Endothelial cell (in vitro differentiated cells): ENCODE data around the gene ATRNL1. TPM values are rescaled to one million over a fixed set of nuclear protein-coding genes. Genes with fewer than 3 reads are reported as not detected.
"Not testable (repeated sequence)": the region's sequence is repeated elsewhere in the genome, so short reads cannot be mapped to it uniquely, and the experiment has no call there.

Experiments used
- DNase-seq: peaks from one replicate; pipeline ENCODE4 v3.0.0; 2021; ENCODE audit warnings: low spot score
- H3K27ac Mint-ChIP-seq: one replicate; pipeline ENCODE4 v1.8.0; 2021; ENCODE audit warnings: mixed read lengths, inconsistent platforms; ENCODE audit not compliant: unreplicated experiment
- H3K27me3 Mint-ChIP-seq: one replicate; pipeline ENCODE4 v1.8.0; 2021; ENCODE audit warnings: mild to moderate bottlenecking, moderate library complexity, mixed read lengths, inconsistent platforms; ENCODE audit not compliant: unreplicated experiment
- H3K36me3 Mint-ChIP-seq: one replicate; pipeline ENCODE4 v1.8.0; 2021; ENCODE audit warnings: mild to moderate bottlenecking, low read depth, mixed read lengths, inconsistent platforms; ENCODE audit not compliant: unreplicated experiment
- H3K4me1 Mint-ChIP-seq: one replicate; pipeline ENCODE4 v1.8.0; 2021; ENCODE audit warnings: mild to moderate bottlenecking, mixed read lengths, inconsistent platforms; ENCODE audit not compliant: unreplicated experiment
- H3K4me3 Mint-ChIP-seq: one replicate; pipeline ENCODE4 v1.8.0; 2021; ENCODE audit warnings: mild to moderate bottlenecking, mixed read lengths, inconsistent platforms; ENCODE audit not compliant: unreplicated experiment
- H3K9me3 Mint-ChIP-seq: one replicate; pipeline ENCODE4 v1.8.0; 2021; ENCODE audit warnings: mixed read lengths, inconsistent platforms; ENCODE audit not compliant: unreplicated experiment
- total RNA-seq: library from RNA; stranded (reverse); fragmentation: NEBNext Ultra II Directional; extraction: Animal tissue kit (Norgen Biotek cat#: 25700); gene quantifications from one replicate; pipeline ENCODE4 v1.2.1, GENCODE V29; 2021; ENCODE audit not compliant: unreplicated experiment
- TF ChIP-seq, protein P1 (sequence below): fragments of 200-600 bp; sonication (generic); IDR thresholded peaks from one replicate; pipeline ENCODE4 v1.5.0; 2021; ENCODE audit warnings: antibody characterized with exemption; ENCODE audit not compliant: unreplicated experiment

The ATRNL1 gene
- total RNA-seq, 1 donor from 2014 or later: 32.5 TPM

DNA sequence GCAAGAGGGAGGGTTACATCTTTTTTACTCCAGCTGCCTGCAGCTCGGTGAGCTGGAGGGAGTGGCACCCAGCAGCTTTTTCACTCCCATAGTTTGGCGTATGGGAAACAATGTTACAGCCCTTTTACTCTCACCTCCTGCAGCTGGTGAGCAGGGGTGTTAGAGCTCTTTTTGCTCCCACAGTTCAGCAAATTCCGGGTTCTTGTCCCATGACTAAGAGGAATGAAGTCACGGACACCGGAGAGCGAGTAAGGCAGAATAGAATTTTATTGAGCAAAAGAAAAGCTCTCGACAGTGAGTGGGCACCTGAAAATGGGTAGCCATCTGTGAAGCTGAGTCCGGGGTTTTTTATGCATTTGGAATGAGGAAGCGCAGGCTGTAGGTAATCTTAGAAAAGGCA lies 733.2 kb downstream of the ATRNL1 start:
- no peak overlapping the region for H3K27ac Mint-ChIP-seq

DNA sequence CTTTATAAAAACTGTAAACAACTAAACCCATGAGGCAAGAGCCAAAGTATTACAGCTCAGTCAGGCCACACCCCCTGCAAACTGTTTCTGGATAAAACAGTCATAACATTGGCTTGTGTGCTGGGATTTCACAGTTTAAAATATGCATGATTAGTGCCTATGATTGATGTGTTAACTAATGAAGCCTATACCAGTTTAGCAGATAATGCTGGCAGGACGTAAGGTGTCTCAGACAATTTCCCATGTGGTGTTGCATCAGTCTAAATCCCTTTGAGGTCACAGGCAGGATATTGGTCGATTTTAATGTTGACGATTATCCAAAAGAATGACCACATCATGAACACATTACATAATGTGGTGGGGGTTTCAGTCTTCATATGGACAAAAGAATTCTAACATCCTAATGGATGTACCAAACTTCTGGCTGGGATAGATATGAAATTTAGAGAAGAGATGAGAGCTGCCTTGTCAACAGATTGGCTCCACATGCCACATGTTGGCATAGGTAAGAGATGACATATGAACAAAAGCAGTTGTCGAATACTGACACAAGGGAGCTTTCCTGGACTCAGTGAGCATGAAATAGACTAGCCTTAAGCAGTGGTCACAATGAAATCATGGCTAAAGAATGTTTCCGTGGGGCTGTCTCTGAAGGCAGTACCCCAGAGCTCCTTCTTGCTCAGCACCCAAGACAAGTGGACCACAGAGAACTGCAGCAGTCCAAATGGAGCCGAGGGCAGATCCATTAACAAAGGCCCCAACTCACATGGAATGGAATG lies 734.3 kb downstream of the ATRNL1 start:
- no peaks in the 10 kb centered on the region for H3K27me3 Mint-ChIP-seq
- H3K27ac Mint-ChIP-seq: no peak overlapping the region

More for the DNA sequence above, 733.2 kb downstream of the ATRNL1 start:
- peaks cover 3% of the 10 kb centered on the region for H3K36me3 Mint-ChIP-seq
- H3K9me3 Mint-ChIP-seq: no peaks in the 10 kb centered on the region
- H3K27me3 Mint-ChIP-seq: no peaks in the 10 kb centered on the region
- DNase-seq: no peak
- no peaks in the 10 kb centered on the region for H3K4me1 Mint-ChIP-seq
- H3K4me3 Mint-ChIP-seq: no peak overlapping the region
- TF ChIP-seq, protein P1, sequence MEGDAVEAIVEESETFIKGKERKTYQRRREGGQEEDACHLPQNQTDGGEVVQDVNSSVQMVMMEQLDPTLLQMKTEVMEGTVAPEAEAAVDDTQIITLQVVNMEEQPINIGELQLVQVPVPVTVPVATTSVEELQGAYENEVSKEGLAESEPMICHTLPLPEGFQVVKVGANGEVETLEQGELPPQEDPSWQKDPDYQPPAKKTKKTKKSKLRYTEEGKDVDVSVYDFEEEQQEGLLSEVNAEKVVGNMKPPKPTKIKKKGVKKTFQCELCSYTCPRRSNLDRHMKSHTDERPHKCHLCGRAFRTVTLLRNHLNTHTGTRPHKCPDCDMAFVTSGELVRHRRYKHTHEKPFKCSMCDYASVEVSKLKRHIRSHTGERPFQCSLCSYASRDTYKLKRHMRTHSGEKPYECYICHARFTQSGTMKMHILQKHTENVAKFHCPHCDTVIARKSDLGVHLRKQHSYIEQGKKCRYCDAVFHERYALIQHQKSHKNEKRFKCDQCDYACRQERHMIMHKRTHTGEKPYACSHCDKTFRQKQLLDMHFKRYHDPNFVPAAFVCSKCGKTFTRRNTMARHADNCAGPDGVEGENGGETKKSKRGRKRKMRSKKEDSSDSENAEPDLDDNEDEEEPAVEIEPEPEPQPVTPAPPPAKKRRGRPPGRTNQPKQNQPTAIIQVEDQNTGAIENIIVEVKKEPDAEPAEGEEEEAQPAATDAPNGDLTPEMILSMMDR: no peak

DNA sequence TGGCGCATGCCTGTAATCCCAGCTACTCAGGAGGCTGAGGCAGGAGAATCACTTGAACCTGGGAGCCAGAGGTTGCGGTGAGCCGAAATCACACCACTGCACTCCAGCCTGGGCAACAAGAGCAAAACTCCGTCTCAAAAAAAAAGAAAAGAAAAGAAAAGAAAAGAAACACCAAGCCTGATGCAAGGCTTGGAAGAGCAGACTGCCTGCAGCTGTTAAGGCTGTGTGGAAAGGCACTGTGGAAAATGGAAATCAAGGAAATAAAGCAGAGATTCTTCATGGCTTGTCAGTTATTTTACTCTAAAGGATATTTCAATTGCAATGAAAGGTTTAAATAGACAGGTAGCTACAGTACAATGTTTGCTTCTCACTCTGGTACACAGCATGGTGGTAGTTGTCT lies 735.0 kb downstream of the ATRNL1 start:
- H3K4me3 Mint-ChIP-seq, H3K4me1 Mint-ChIP-seq, H3K27ac Mint-ChIP-seq, H3K27me3 Mint-ChIP-seq, H3K9me3 Mint-ChIP-seq, DNase-seq, H3K36me3 Mint-ChIP-seq: not testable (repeated sequence)

More for the DNA sequence above, 734.3 kb downstream of the ATRNL1 start:
- Mint-ChIP-seq H3K36me3 (no peaks in the 10 kb centered on the region), H3K4me3 (no peak overlapping the region), H3K4me1 (no peaks in the 10 kb centered on the region), H3K9me3 (no peaks in the 10 kb centered on the region)
- DNase-seq: no peak
- TF ChIP-seq, protein P1: no peak

DNA sequence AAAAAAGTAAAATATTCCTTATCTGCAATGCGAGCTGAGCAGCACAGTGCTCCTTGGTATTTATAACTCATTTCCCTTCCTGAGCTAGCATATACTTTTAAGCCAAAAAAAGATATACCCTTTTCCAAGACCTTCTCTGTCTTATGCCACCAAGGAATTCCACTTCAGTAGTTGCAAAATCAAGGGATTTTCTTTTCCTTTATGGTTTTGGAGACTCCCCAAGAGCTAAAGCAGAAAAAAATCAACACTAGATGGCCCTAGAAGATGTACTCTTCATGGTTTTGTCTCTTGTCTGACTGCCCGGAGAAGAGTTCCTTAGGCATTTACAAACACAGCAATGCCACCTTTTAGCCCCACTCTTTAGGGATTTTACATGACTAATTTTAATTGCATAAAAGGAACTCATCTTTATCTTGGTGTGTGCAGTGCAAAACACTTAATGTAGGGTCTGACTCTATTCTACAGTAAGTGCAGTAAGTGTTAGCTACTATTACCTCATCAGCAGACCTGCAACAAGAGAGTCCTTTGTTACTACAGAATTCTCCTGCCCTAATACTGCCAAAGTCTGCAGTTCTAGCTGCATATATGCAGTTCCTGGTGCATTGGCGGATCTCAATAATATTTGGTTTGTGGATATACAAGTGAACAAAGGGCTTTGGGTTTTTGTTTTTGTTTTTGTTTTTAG lies 736.5 kb downstream of the ATRNL1 start:
- no peaks in the 10 kb centered on the region for H3K4me1 Mint-ChIP-seq
- DNase-seq: no peak
- TF ChIP-seq, protein P1: no peak
- no peaks in the 10 kb centered on the region for H3K9me3 Mint-ChIP-seq
- no peak overlapping the region for H3K4me3 Mint-ChIP-seq
- no peaks in the 10 kb centered on the region for H3K36me3 Mint-ChIP-seq
- no peaks in the 10 kb centered on the region for H3K27me3 Mint-ChIP-seq
- H3K27ac Mint-ChIP-seq: no peak overlapping the region

DNA sequence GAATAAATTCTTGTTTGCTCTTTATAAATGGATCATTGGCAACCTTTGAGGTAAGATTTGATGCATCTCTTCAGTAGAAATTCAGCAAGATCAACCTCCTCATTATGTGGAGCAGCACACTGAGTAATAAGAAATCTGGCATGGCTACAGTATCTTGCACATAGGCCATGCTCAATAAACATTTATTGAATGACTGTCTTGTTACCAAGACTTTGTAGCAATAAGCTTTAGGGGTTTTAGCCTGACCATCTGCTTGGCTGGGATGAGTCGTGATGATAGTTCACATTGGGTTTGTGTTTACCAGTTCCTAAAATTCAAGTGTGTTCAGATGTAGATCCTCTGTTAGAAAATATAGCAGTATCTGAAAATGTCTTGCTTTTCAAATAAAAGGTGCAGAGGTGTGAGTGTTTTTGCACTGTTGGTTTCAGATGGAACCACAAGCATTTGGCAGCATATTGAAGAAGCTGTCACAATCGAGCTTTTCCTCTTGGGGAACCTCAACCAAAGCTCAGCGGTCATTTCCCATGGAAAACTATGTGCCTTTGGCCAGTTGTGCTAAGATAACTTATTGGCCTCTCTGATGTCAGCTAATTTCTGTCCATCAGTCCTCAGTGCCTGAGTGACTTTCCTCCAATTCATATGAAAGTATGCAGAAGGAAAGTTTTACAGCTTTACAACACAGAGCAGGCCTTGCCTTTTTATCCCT lies 737.3 kb downstream of the ATRNL1 start:
- Mint-ChIP-seq H3K9me3 (no peaks in the 10 kb centered on the region), H3K4me1 (no peaks in the 10 kb centered on the region), H3K27me3 (no peaks in the 10 kb centered on the region), H3K36me3 (no peaks in the 10 kb centered on the region), H3K27ac (no peak overlapping the region), H3K4me3 (no peak overlapping the region)
- DNase-seq: no peak
- TF ChIP-seq, protein P1: no peak
